GM18508 (cell line): ENCODE measurements around the gene SCG3.

Experiments used
- ATAC-seq: cut with Tn5 transposase; IDR thresholded peaks from one replicate; pipeline ENCODE4 v1.9.1; 2021; ENCODE audit warnings: moderate number of reproducible peaks; ENCODE audit not compliant: insufficient read depth, unreplicated experiment

Gene SCG3

DNA sequence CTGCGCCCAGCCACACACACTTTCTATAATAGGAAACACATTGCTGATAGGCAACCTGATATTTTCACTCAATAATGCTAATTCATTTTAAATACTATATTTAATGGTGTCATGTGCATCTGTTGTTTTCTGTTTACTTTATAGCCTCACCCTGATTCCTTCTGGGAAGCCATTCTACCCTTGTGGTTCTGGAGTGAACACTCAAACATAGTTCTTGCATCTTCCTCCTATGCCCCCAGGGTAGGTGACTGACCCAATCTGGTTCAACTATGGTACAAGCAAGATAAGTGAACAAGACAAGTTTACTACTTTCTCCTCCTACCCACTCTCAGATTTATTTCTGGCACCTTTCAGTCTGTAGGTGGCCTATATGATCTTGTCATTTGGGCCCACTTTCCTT lies 4.3 kb upstream of the SCG3 start:
- ATAC-seq: no peak

- no peak for ATAC-seq
These were observed 3.9 kb upstream of the SCG3 start for GRCh38 chr15:51677452-51677851.

- ATAC-seq: no peak
These were observed 3.2 kb upstream of the SCG3 start for GRCh38 chr15:51678096-51678495.

DNA sequence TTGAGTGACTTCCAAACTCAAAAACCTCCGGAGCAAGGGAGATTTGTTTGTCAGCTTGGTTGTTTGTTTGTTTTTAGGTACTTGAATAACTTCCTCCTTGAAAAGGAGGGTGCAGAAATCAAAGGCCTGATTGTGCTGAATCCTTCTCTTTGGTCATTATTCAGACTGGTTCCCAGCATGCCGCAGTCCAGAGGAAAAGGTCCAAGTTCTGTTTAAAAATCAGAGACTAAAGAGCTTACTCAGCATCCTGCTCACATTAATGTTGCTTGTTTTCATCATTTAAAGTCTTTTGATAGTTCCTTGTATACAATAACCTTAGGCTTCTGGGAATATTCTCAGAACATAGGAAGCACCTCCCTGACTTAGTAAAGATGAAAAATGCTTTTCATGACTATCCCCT lies 982 bp upstream of the SCG3 start:
- no peak for ATAC-seq

DNA sequence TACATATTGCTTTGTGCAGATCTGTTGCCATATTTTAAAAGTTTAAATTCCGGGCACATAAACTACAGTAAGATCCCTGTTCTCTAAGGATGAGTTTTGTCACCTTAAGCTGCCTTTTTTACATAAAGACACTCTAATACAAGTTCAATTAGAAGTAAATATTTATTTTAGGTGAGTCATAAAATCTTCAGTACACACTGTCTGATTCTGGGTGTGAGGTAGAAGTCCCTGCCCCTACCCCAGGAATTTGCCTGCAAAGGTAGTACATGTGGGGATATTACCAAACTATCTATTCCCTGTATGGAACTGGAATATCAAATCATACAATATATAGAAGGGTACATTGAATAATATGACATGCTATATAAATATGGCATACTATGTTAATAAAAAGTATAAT lies 6.3 kb downstream of the SCG3 start:
- no peak for ATAC-seq

- no peak for ATAC-seq
These were observed 7.6 kb downstream of the SCG3 start for GRCh38 chr15:51688863-51689262.

DNA sequence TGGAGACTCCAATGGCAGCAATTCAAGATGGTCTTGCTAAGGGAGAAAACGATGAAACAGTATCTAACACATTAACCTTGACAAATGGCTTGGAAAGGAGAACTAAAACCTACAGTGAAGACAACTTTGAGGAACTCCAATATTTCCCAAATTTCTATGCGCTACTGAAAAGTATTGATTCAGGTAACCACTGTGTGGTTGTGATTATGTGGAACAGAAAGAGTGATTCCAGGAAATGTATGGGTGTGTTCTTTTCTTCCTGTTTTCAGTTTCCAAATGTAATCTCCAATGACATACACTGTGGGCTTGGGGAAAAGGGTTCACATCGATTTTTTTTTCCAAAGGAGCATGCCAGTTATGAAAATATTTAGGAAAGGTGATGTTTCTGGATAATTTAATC lies 10.9 kb downstream of the SCG3 start:
- ATAC-seq: no peak

- no peak for ATAC-seq
These were observed 15.3 kb downstream of the SCG3 start for GRCh38 chr15:51696566-51696965.

DNA sequence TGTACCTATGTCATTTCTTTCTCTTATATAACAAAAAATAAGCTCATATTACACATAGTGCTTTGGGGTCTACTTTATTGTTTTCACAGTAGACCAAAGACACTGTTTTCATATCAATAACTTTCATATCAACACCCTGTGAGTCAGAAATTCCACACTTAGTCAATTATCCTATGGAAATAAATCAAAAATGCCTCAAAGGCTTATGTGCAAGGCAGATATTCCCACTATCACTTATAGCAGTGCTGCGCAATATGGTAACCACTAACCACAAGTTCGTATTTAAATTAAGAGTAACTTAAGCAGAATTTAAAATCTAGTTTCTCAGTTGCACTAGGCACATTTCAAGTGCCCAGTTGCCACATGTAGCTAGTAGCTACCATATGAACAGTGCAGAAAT lies 15.9 kb downstream of the SCG3 start:
- ATAC-seq: no peak

DNA sequence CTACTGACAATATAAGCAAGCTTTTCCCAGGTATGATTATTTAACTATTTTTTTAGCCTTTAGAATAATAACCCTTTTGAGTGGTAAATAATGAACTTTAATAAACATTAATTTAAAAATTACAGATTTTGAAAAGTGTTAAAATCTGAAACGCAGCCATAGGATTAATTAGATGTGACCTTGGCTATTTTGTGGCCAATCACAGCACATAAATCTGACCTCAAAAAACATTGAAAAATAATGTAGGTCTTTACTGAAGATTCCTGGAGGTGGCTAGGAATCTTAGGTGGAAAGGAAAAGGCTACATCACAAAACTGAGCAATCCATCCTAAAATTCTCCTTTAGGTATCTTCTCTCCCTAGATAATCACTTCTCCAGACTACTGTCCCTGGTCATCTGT lies 18.1 kb downstream of the SCG3 start:
- ATAC-seq: no peak

- no peak for ATAC-seq
These were observed 21.4 kb downstream of the SCG3 start for GRCh38 chr15:51702710-51703109.

GRCh38 chr15:51706291-51706690 lies 25.0 kb downstream of the SCG3 start:
- no peak for ATAC-seq

- ATAC-seq: no peak
These were observed 25.8 kb downstream of the SCG3 start for GRCh38 chr15:51706926-51707608.

DNA sequence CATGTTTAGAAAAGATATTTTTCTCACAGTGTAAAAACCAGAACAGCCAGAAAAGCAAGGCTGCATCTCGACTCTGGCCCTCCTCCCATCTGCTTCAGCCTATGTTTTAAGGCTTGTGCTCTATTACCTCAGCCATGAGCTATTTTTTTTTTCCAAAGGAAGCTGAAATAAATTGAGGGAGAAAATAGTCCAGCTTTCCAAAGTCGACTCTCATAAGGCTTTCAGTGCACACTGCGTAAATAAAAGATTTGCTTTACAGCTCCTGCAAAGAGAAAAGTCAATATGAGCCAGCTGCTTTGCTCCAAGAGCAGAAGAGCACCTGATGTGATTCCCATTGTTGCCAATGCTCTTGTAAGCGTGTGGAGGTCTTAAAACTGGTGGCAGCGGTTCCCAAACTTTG lies 26.7 kb downstream of the SCG3 start:
- no peak for ATAC-seq

DNA sequence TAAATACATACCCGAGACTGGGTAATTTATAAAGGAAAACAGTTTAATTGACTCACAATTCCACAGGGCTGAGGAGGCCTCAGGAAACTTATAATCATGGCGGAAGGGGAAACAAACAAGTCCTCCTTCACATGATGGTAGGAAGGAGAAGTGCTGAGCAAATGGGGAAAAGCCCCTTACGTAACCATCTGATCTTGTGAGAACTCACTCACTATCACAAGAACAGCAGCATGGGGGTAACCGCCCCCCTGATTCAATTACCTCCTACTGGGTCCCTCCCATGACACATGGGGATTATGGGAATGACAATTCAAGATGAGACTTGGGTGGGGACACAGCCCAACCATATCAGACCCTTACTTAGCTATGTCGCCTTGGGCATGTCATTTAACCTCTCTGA lies 27.7 kb downstream of the SCG3 start:
- no peak for ATAC-seq

DNA sequence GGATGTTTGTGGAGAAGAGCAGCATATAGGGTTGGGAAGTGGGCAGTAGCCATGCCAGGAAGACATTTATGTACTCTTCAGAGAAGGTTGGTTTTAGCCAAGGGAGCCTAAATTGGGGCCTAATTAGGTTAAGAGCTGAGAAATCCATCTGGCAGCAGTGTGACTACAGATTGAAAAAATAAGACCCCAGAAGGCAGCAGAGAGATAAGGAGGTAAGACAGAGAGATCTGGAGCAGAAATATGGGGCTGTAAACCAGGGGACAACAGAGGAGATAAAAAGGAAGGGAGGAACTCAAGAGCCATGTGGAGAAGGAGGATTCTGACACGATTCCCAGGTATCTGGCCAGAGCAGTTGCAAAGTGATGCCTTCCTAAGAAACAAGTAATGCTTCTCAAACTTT lies 32.9 kb downstream of the SCG3 start:
- no peak for ATAC-seq

GRCh38 chr15:51714911-51715310 lies 33.6 kb downstream of the SCG3 start:
- no peak for ATAC-seq

DNA sequence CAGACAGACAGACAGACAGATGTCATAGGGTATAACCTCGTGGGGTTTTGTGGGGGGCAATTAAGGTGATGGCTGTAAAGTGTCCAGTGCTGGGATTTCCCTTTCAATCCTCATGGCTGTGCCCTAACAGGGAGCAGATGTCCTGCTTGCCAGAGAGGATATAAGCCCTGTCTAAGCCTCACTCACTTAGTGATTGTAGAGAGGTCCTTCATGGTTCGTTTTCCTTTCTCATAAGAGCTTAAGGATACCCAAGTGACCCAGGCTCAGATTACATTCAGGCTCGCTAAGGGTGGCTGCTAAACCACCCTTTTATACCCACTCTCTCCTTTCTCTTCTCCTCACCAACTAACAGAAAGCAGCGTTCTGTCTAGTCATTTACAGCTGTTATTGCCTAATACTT lies 36.9 kb downstream of the SCG3 start:
- ATAC-seq: no peak

DNA sequence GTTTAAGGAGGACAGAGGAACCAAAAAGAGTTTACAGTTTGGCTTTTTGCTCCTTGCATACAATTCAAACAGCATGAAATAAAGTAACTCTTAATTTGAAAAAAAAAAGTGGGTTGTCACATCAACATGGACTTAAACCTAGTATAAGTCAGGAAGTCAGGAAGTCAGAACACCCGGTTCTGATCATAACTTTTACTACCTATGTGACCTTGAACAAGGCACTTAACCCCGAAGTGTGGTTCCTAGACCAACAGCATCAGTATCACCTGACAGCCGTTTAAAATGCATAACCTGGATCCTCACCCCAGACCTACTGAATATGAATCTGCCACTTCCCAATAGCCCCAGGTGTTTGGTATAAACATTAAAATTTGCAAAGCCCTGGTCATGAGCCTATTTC lies 37.4 kb downstream of the SCG3 start:
- no peak for ATAC-seq

- no peak for ATAC-seq
These were observed 39.1 kb downstream of the SCG3 start for GRCh38 chr15:51720201-51720995.

DNA sequence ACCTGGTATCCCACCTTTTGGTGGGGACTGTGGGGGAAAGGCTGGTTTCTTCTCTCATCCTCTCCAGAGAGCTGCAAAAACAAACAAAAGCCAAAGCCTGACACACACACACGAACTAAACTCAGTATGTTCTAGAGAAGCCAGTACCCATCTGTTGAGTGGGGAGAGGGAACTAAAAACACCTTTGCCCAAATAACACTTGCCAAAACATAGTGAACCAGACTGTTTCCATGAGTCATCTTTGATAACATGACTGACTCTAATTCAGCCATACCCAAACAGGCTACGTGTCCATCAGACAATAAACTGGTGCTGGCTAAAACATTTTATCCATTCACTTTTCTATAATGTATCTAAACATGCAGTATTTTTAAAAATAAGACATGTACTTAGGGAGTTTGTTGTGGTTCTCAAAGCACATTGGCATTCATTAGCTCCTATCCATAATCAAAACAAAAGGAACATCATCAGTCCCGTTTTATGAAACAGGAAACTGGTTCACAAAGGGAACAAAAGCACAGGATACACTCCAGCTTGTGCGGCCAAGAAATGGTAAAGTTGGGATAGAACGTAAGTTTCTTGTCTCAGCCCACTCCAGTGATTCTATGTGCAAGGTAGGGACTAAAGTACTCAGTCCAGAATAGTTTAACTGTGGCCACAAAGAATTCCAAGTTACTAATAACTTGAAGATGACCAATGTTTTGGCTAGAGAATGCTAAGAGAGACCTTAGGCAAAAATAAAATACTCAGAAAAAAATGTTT lies 40.1 kb downstream of the SCG3 start:
- no peak for ATAC-seq
